ENCODE measurements around the gene CDH23.

- TF ChIP-seq EP300 (IDR thresholded peaks at IDR 0.05) = no peak
- peak in 1 of 2 donors; percentile 24 for TF ChIP-seq CTCF (IDR thresholded peaks at IDR 0.05)
- TF ChIP-seq POLR2AphosphoS5 (IDR thresholded peaks at IDR 0.05) = no peak
- no peak for TF ChIP-seq POLR2A (IDR thresholded peaks at IDR 0.05)
Measured at GRCh38 chr10:71647526-71648253, 251.0 kb downstream of the CDH23 start.

All from suprapubic skin (tissue), 4 donors.